Hematopoietic multipotent progenitor cell (in vitro differentiated cells): ENCODE data around the gene INKA2. TPM values are rescaled to one million over a fixed set of nuclear protein-coding genes. Genes with fewer than 3 reads are reported as not detected.
A peak's percentile ranks its signal among the peaks of the same experiment; 100 is the strongest.

Source experiments
- DNase-seq, 3 donors: peaks; one replicate each; pipeline ENCODE4 v3.0.0-alpha.2; 2011 to 2015; ENCODE audit warnings: low read depth in 2 of 3, low spot score in 2 of 3
- total RNA-seq: library from RNA; depleted of rRNA; stranded (reverse); fragments of >200 nt; gene quantifications from one replicate; pipeline ENCODE4 v1.2.3, GENCODE V29; 2012

Gene INKA2
- total RNA-seq, 1 donor = 2.4 TPM

- DNase-seq = no peak
Observed at GRCh38 chr1:111734426-111734825, 4.8 kb downstream of the INKA2 start.

GRCh38 chr1:111733992-111734341, 5.2 kb downstream of the INKA2 start:
- peak in 1 of 3 donors; percentile 43 for DNase-seq

DNA sequence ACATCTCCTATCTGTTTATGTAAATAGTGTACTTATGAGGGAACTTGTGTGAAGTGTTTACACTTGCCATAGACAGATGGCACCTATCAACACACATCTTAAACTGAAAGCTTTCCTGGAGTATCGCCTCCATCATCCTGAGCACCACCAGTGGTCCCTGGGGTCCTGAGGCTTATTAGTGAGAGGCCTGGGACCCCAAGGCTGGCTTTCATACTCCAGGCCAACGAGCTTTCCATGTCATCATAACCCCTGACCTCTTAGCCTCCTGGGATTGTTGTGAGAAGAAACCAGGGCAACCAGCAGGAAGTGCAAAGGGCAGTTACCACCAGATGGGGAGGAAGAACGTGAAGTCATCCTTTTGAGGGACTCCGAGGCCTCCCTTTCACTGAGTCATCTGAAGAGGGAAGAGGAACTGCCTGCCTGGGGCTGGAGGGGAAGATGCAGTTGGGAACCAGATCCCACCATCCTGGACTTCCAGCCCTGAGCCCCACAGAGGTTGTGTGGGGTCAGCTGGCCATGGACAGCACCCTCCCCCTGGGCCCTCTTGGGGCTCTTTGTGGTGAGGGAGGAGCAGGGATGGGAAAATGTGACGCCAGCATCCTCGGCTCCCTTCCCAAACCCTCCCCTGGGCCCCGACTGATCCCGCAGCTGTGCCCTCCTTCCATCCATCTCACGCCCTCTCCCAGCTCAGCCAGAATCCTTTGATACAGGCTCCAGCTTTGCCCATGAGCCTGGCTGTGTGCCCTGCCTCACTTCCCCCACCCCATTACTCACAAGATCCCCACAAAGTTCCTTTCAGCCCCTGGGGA, 5.8 kb downstream of the INKA2 start:
- DNase-seq = peak in 2 of 3 donors; percentile 73 to 81

DNA sequence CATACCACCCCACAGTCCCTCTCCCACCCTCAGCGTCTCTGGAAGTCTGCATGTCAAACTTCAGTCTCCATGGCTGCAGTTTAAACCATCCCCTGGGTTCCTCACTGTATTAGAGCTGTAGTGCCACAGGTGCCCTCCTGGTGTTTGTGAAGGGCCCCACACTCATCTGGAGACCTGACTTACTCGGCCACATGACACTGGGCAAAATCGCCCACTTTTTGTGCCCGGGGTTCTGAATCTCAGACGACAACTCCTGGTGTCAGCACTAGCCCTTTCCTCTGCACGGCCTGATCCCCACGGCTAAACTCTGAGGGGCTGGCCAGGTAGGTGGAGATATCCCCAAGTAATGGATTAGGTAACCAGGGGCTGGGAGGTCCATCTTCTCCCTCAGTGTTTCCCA, 6.5 kb downstream of the INKA2 start:
- DNase-seq = no peak

DNA sequence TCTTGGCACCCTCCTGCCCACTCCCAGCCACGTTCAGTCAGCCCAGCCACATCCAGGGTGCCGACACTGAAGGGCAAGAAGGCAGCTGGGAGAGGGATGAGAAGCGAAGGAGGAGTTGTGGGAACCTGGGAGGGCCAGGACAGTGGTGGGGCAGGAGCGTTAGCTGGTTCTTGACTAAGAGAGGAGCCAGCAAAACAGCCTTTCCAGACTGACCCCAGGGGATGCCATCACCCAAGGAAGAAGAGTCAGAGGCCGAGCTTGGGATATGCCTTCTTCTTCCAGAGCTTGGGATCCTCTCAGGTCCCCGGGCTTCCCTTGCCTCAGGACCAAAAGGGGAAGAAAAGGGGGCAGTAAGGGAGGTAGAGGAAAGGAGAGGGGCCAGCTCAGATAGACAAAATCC, 7.2 kb downstream of the INKA2 start:
- DNase-seq = no peak

- DNase-seq = no peak
Observed at GRCh38 chr1:111730706-111731105, 8.5 kb downstream of the INKA2 start.

- no peak for DNase-seq
Observed at GRCh38 chr1:111729946-111730681, 9.1 kb downstream of the INKA2 start.

- no peak for DNase-seq
Observed at GRCh38 chr1:111729271-111729921, 9.8 kb downstream of the INKA2 start.

GRCh38 chr1:111727056-111727455, 12.1 kb downstream of the INKA2 start:
- DNase-seq = no peak

DNA sequence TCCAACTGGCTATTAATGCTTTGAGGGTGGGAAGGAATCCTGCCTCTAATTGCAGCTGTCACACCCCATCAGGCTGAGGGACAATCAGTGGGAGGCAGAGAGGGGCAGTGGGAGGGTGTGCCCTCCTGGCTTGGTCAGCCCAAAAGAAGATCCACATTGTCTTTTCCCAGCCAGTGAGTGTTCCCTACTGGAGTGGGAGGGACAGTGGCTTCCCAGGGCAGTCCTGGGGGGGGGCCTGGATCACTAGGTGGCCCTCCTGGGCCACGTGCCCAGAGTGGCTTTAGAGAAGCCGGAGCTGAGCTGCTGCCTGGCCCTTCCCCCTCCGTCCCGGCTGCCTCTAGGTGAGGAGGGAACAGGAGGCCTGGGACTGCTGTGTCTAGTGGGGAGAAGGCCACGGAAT, 14.0 kb downstream of the INKA2 start:
- no peak for DNase-seq

GRCh38 chr1:111723871-111724270, 15.3 kb downstream of the INKA2 start:
- no peak for DNase-seq

GRCh38 chr1:111723091-111723806, 15.9 kb downstream of the INKA2 start:
- DNase-seq = peak in 1 of 3 donors; percentile 22

DNA sequence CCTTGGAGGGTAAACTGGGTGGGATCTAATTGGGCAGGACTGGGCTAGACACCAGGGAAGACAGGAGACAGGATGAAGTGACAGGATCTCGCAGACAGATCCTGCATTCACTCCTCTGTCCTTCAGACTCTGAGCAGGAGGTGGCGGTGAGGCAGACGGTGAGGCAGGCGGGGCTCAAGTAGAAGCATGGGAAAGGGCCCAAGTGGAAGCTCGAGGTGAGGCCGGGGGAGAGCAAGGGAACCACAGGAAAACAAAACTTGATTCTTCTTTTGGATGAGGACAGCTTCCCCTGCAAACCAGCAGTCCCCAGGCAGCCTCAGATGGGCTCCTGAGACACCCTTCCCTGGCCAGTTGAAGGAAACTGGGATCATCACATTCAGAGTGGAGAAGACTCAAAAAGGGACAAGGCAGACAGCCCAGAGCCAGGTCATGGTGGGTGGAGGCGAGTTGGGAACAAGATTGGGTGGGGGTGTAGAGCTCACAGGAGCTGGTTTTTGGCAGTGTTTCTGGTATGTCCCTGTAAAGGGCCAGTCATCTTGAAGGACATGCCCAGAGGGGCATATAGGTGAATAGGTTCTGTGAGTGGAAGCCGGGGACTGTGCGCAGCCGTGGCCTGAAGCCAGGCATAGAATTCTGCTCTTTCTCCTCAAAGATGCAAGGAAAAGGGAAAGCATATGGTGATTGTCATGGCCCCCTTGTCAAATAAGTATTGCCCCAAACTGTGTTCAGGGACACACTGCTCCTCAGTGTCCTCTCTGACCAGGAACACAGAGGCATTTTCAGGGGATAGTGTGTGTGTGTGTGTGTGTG, 18.0 kb downstream of the INKA2 start:
- DNase-seq = no peak

DNA sequence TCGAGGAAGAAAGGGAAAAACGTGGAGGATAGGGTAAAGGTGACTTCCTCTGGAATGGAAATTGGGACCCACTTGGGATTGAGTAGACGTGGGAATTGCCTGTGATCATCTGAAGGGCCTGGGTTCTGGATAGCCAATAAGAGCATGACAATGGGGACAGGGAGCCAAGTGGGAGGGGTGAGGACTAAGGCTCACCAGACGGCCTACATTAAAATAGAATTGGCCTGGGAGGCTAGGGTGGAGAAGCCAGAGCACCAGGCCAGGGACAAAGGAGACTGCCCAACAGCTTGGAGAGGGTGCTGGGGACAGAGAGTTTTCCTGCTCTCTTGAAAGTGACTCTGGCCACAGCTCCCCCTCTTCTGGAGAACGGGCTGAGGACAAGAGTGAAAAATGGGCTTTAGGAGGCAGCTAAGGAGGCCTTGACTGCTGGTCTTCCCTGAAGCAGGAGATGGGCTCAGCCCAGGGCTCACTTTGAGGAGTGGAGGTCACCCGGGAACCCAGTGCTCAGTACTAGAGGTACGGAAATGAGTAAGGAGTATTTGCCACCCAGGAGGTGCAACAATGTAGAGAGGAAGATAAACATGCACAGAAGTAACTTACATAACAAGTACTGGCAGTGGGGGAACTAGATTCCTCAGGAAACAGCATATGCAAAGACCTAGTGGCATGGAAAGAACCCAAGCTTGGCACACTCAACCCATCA, 18.8 kb downstream of the INKA2 start:
- DNase-seq = no peak

DNA sequence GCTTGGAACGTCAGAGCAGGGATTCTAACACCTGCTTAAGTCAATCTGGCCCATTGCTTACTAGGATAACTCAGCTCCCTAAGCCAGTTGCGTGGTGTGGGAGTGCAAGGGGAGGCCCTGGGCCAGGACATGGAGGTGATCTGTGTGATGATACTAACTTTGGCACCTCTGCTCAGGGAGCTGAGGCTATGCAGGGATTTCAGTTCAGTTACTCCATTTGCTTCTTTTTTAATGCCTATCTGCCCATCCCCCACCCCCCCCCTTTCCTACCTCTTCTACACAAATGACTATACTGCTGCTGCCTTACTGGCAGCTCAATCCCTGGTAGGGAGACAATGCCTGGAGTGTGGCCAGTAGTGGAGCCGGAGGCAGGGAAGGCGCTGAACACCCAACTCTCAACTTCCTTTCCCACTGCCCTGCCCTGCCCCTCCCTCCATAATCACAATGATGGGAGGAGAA, 19.5 kb downstream of the INKA2 start:
- no peak for DNase-seq

DNA sequence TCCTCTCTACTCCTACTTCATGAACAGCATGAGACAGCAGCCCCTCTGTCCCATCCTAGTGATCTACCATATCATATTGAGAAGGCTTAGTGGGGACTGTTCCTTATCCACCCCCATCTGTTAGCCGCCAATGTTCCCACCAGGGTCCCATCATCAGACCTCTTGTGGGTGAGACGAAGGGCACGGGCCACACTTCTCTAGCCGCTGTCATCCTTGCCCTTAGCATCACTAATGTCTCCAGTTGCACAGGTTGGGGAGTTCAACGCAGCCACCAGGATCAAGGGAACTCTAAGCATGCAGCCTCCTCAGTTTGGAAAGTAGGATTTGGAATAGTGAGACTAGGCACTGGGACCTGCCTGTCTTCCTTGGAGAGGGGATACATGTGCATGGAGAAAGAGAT, 20.1 kb downstream of the INKA2 start:
- no peak for DNase-seq

- DNase-seq = no peak
Observed at GRCh38 chr1:111717450-111717849, 21.7 kb downstream of the INKA2 start.

- no peak for DNase-seq
Observed at GRCh38 chr1:111716333-111716732, 22.9 kb downstream of the INKA2 start.

- no peak for DNase-seq
Observed at GRCh38 chr1:111709986-111710385, 29.2 kb downstream of the INKA2 start.

GRCh38 chr1:111707906-111708305, 31.3 kb downstream of the INKA2 start:
- no peak for DNase-seq
